ENCODE measurements around the gene RNF5.
"Not testable (repeated sequence)": the region's sequence is repeated elsewhere in the genome, so short reads cannot be mapped to it uniquely, and the experiment has no call there.

The RNF5 gene

DNA sequence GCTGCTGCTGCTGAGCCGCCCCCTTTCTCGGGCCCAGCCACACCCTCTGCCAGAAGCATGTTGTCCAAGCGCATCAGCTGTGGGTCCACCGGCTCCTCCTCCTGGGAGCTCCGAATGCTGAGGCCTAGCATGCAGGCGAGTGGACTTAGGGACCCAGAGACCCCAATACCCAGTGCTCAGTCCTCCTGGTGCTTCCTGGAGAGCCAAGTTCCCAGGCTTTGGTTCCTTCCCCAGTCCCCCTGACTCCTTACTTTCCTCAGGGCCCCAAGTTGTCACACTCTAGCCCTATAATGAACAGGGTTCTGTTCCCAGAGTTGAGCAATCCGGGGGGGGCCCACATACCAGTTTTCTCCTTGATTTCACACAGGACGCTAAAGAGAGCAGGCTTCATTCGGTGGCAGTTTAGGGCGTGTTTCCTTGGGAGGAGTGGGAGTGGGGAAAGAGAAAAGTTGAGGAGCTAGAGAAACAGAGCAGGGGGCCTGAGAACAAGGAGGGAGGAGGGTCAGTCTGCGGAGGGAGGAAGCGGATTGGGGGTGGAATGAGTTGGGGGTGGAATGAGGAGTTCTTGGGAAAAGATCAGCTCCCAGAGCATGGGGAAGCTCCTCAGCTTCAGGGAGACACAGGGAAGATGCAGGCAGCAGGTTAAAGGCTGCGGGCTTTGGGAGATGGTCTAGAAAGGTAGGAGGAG is 10.3 kb downstream of the RNF5 start:
- in situ Hi-C loops (cut with MboI; ENCODE audit: low sequenced_read_pairs), result no loop called here

DNA sequence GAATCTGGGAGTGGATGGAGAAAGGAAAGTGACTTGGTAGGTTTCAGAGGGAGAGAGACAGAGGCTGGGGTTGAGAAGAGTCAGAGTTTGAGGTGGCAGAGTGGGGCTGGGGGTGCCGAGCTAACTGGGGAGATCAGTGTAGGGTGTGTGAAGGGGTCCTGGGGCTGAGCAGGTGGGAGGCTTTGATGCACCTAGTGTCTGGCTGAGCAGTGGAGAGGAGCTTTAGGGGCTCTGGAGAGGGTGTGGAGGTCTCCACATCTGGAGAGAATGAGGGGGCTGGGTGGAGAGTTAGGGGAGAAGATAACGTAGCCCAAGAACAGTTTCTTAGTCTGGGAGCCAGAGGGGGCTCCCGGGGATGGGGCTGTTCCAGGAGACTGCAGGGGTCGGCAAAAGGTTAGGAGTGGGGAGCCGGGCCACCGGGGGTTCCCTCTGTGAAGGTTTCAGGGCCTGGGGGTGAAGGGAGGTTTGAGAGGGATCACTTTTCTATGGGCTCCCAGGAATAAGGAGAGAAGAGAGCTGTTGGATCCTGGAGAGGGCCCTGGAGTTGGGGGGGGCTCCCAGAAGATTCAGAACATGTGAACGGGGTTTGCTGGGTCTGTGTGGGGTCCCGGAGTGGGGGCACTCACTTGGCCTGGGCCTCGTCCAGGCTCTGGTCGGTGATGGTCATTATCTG is 11.0 kb downstream of the RNF5 start:
- in situ Hi-C loops (cut with MboI; ENCODE audit: low sequenced_read_pairs), result no loop called here

DNA sequence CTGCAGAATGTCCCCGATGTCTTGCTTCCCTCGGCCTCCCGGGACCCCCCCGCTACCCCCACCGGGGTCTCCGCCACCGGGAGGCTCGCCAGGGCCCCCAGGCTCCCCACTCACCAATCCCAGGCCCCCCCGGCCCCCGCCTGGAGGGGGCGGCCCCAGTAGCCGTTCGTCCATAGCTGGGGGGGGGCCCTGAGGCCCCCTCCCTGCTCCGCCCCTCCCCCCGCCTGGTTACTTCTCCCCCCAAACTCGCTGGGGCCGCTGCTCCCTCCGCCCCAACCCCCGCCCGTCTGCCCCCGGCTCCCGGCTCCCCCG is 11.5 kb downstream of the RNF5 start:
- in situ Hi-C loops (cut with MboI; ENCODE audit: low sequenced_read_pairs), result no loop called here

DNA sequence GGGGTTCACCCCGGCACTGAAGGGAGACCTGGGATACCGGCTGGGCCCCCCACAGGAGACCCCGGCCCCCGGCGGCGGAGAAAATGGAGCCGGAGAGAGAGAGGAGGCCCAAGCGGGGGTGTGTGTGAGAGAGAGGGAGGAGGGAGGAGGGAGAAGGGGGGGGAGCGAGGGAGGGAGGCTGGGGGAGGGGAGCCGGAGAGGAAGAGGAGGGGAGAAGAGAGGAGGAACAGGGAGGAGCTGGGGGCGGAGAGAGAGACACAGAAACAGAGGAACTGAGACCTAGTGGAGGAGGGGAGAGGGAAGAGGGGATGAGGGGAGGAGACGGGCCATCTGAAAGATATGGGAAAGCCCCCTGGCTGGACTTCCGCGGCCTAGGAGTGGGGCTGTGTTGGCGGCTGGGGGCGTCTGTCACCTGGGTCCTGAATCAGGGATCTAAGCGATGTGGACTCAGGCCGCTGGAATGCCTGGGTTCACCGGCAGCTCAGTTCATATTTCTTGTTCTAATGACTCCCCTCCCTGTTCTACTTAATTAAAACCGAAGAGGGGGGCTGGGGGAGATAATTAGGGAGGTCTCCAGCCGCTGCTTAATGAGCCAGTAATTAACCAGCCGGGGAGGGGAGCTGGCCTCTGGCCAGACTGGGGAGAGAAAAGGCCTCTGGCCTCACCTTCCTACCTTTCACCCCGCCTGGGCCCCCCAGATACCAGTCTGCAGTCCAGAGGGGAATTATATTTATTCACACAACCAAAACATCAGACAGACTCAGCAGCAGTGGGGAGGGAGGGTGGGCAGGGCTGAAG is 12.0 kb downstream of the RNF5 start, which contains the start of gene PBX2:
Gene PBX2 (minus strand): TSS at position 149 of the 798 bp plus-strand sequence. CDS start 287 bp downstream, outside the sequence.
- in situ Hi-C loops (cut with MboI; ENCODE audit: low sequenced_read_pairs), result no loop called here

DNA sequence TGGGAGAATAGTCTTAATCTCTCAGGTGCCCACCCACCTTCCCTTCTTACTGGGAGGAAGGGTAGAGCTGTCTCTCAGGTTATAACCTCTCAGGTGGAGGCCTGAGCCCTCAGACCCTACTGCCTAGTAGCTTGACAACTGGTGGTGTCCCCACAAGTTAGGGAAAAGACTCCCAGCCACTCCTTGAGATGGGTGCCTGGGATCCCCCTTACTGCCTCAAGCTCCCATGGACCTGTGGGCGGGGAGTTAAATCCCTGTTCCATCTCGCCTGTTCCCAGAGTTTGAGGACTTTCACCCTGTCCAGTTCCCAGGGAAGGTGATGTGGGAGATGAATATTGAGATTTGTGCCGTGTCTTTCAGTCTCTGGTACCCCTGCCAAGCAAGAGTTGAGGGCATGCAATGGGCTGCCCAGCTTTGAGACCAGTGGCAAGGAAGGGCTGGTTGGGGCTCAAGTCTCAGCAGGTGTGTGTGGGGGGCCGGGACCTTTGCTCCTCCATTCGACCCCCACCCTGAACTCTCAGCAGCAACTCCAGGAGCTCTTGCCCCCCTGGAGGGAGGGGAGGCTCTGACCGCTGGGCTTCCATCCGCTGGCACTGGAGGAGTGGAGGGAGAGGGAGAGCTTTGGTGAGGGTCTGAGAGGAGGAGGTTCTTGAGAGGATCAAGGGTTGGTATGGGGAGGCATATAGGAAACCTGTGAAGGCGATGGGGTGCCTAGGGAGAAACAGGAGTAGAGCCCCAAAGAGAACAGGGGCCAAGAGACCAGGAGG is 12.9 kb downstream of the RNF5 start:
- in situ Hi-C loops (cut with MboI; ENCODE audit: low sequenced_read_pairs), result no loop called here

DNA sequence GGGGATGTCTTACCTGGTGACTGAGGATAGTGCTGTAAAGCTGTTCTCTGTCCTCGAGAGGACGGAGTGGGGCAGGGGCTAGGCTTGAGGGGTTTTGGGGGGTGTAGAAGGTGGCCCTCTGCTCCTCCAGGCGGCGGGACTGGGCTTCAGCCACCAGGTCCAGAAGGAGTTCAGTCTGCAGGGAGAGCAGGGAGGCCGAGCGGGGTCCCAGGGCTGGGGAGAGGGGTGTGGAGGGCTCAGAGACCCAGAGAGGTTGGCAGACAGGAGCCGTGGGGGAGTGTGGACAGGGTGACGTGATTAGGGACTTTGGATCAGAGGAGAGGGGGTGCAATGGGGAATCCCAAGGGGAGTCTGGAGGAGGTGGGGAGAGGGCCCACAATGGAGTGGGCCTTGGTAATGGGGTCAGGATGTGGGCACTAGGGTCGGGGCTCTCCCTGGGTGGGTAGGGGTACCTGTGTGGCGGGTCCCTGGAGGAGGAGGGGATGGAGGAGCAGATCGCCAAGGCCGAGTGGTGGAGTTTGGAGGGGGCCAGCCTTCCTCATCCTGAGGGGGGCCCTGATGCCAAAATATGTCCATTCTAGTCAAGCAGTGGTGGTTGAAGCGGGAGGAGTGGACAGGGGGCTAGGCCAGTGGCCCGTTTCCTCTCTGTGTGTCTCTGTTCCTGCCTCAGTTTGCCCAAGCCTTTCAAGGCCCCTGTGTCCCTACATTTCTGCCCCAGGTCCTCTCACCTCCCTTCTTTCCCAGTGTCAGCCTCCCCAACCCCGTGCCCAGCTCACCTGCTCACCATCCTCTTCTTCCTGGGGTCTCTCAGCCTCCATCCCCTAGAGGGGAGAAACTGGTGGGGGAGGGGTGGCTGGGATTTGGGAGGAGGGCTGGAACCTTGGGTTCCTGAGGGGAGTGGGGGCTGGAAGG is 13.7 kb downstream of the RNF5 start:
- in situ Hi-C loops (cut with MboI; ENCODE audit: low sequenced_read_pairs), result no loop called here

DNA sequence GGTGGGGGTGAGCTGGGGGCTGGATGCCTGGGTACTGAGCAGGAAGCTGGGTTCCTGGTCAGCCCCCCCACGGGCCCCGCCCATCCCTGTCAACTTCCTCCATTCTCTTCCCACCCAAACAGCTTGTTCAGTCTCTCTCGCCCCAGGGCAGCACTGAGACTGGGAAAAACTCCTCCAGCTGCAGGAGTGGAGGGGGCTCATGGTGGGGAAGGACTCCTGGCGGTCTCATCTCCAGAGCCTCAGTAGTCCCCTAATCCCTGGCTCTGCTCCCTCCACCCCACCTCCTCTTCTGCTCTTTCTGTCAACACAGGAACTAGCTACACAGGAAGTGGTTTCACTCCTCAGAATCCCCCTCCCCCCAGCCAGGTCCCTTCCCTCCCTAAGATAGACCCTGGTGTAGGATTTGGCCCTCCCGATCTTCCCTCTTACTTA is 14.4 kb downstream of the RNF5 start, which contains the start of gene GPSM3:
Gene GPSM3 (minus strand): TSS at position 36 of the 432 bp plus-strand sequence. CDS start 130 bp downstream, outside the sequence.
- in situ Hi-C loops (cut with MboI; ENCODE audit: low sequenced_read_pairs), result no loop called here

DNA sequence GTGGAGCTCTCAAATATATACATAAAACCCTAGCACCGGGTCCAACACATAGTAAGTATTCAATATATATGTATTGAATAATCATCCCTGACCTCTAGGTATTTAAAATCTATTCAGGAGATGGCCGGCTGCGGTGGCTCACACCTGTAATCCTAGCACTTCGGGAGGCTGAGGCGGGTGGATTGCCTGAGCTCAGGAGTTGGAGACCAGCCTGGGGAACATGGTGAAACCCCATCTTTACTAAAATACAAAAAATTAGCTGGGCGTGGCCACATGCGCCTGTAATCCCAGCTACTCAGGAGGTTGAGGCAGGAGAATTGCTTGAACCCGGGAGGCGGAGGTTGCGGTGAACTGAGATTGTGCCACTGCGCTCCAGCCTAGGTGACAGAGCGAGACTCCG is 14.9 kb downstream of the RNF5 start:
- in situ Hi-C loops (cut with MboI; ENCODE audit: low sequenced_read_pairs), result not testable (repeated sequence)

DNA sequence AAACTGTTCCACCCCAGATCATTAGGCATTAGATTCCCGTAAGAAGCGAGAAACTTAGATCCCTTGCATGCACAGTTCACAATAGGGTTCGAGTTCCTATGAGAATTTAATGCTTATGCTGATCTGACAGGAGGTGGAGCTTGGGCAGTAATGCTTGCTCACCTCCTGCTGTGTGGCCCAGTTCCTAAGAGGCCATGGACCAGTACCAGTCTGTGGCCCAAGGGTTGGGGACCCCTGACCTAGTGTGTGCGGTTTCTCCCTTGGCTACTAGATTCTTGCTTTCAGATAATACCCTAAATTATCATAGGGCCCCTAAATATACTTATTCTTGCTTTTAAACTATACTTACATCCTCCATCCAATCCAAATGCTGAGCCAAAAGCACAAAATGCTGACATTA is 16.2 kb downstream of the RNF5 start:
- in situ Hi-C loops (cut with MboI; ENCODE audit: low sequenced_read_pairs), result no loop called here

DNA sequence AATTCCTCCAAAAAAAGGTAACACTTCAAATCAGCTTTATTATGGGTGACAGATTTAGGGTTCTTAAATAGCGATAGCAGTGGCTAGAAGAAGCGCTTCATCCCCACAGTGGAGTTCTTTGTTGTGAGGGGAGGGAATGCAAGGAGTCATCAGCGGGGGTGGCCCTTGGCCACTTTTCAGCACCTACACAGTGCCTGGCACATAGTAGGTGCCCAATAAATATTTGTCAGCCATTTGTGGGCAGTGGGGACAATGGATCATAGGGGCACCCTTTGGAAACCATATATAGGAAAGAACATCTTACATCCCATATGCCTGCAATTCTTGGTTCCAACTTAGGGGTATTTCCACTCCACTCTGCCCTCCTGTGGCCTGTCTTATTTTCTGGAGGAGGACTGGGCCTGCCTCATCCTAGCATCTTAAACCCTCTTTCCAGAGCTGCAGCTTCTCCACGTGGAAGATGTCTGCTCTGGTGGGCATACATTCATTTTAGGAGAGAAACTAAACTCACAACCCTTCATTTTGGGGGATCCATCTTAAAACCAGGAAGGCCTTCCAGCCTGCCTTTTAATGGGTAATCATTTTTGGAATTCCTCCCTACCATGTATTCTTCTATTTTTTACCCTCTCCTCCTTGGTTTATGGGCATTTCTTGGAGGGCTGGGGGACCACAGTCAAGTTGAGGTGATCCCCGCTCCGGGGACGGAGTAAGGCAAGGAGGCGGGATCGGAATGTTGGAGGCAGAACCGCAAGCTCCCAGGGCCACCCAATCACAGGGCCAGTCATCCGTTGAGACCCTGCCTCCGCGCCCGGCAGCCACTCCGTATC is 16.8 kb downstream of the RNF5 start:
- in situ Hi-C loops (cut with MboI; ENCODE audit: low sequenced_read_pairs), result no loop called here

DNA sequence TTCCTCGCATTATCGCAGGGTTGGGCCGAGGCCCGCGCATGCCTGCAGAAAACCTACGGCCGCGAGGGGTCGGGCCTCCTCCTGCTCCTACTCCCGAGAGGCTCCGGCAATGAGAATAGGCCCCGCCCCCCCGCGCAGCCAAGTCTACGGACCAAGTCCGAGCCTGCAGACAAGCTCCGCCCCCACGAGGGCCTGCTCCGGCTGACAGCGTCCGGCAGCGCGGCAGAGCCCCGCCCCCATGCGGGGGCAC is 17.4 kb downstream of the RNF5 start:
- in situ Hi-C loops (cut with MboI; ENCODE audit: low sequenced_read_pairs), result no loop called here

DNA sequence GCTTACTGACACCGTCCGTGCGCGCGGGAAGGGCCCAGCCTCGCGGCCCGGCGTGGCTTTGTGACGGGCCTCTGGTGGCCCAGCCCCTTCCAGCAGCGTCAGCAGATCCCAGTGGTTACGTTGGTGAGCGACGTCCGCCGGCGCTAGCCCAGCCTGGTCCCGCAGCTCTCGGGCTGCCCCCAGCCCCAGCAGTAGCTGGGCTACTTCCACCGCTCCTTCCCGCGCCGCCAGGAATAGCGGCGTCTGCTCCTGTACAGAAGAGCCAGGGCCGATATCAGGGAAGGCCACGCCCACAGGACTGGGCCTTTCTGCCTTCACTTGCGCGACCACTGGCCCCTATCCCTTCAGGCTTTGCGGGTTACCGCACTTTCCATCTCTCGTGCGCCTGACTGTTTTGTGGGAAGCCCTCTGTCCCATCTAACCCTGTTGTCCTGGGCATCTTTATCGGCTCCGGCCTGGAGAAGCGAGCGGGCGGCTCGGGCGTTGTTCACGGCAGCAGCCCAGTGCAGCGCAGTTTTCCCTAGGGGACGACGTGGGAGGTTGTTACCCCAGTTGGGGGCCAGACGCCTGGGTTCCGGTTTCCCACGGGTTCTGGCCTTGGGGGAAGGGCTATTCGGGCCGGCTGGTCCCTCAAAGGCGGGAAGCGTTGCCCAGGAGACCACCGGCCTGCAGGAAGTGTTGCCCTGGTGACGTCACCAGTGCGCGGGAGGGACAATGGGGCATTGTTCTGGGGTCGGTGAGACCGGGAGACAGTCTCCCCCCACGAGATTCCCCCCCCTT is 17.9 kb downstream of the RNF5 start:
- in situ Hi-C loops (cut with MboI; ENCODE audit: low sequenced_read_pairs), result no loop called here

DNA sequence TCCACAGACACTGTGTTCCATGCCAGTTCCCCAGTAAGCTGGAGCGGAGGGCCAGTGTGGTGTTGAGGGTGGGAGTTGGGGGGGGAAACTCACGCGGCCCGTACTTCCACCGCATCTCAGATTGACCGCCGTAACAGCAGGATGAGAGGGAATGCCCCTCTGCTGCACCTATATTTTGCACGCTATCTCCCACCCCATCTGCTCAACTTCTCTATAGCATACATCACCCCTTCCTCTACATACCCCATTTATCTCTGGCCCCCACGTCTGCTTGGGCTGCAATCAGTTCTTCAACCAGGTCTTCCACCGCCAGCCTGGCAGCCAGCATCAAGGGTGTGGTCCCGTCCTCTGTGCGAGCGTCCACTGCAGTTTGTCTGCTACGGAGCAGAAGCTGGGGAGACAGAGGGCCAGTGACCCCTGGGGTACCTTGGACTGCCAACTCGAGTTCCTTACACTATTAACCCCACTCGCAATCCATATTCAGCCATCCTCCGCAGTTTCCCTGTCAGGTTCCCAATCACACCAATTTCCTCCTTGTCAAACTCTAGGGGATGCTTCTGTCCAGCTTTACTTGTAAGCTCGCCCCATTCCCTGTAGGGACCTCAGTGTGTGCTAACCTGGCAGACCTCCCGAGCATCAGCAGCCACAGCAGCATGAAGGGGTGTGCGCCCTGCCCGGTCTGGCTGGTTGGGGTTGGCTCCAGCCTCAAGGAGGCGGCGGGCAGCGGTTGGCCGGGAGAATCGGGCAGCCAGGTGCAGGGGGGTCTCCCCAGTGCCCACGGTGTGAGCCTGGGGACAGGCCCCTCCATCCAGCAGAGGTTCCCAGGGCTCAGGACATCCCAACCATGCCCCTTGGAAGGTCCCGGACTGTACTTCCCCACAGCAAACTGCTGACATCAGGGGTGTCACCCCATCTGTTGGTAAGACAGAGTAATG is 18.7 kb downstream of the RNF5 start:
- in situ Hi-C loops (cut with MboI; ENCODE audit: low sequenced_read_pairs), result no loop called here

DNA sequence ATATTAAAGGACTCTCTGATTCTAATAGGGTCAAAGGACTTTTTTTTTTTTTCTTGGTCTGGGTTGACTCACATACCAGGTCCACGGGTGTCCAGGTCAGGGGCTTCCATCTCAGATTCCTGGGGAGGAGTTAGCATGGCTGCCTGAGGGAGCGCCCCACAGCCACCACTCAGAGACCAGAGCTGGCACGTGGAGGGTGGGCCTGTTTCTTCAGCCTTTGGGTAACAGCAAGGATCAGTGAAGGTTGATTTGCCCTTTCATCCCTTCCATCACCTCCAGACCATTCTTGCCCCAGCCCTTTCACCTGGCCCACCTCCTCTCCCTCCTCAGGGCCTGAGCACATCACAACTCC is 20.1 kb downstream of the RNF5 start:
- in situ Hi-C loops (cut with MboI; ENCODE audit: low sequenced_read_pairs), result no loop called here

DNA sequence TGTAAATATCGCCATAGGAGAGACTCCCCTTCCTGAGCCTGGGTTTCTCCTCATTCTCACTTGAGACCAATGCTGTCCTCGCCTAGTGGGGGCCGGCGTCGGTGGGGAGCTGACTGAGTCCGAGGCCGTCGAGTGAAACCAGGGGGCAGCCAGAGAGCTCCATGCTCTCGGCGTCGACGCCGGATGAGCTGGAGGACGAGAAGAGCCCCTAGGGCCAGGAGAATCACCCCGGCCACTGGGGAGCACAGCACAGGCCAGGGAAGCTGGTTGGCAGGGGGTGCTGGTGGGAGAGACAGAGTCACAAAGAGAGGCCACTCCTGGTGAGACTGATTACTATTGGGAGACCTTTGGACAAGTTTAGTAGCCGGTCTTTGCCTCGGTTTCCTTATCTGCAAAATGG is 20.7 kb downstream of the RNF5 start:
- in situ Hi-C loops (cut with MboI; ENCODE audit: low sequenced_read_pairs), result no loop called here

DNA sequence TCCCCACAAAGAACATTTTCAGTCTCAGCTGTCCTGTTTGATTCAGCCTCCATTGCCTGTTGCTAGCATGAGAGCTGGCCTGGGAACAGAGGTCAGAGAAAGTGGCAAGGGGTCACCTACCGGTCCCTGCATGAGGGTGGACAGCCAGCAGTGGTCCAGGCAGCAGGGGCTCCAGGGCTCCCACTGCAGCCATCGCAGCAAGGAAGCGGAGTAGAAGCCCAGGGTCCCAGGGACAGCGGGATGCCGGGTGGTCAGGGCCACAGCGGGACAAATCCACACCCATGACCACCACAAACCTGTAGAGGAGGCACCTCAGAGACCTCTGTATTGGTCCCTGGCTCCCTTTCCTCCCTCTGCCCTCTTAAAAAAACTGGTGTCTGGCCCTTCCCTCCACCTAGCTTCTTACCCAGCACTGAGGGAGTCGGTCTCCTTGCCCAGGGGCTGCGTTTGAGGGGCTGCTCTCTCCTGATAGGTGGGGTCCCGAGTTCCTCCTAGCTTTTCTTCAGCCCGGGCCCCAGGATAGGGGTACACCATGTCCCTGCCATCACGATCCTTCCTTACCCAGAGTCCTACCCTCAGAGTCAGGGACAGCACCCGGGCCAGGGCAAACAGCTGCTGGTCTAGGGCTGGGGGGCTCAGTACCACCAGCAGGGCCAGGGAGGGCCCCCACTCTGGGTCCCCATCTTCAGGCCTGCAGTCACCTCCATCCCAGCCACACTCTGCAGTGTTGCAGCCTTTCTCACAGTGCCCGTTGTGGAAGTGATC is 22.7 kb downstream of the RNF5 start:
- in situ Hi-C loops (cut with MboI; ENCODE audit: low sequenced_read_pairs), result no loop called here

DNA sequence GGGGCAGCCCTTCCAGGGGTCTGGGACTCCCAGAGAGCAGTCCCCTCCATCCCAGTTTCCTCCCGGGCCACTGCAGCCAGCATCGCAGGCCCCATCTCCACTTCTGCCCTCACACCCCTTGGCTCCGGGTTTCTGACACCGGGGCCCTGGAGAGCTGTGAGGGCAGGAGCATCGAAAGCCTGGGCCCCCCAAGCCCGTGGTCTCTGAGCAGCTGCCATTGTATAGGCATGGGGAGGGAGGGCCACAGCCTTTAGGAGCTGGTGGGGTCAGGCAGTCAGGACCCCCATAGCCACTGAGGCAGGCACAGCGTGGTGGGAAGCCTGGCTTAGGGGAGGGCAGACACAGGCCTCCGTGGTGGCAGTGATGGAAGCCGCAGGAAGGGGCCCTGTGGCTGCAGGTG is 24.0 kb downstream of the RNF5 start:
- in situ Hi-C loops (cut with MboI; ENCODE audit: low sequenced_read_pairs), result no loop called here
